Measurements from ENCODE around the gene KATNAL1.
A peak's percentile ranks its signal among the peaks of the same experiment; 100 is the strongest.

The KATNAL1 gene

DNA sequence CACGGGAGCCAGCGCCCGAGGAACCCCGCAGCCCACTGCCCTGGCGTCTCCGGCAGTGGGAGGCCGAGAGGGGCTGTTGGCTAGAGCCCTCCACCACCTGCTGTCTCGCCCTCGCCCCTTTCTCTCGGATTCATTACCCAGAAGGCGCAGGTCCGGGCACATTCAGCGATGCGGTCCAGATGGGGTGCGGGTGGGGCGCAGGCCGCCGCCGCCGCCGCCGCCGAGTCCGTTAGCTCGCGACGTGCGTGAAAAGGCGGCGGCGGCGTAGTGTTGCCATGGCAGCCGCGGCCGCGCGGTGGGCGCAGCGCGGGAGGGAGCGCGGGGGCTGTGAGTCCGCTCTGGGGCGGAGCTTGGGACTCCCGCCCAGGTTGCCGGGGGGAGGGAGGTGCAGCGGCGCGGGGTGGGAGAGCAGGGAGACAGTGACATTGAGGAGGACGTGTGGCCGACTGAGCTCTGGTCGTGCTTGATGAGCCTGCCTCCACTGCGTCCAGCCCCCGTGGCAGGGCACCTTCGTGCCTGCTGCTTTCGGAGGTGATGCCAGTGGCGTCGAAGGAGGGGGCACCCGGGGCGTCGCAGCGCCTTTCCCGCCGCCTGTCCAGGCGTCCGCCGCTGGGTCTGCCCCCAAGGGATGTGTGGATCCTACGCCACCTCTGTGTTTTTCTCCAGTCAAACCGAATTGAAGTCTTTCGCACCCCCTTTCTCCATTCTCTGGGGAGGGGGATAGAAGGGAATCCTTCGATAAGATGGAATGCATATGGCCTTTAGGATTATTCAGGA lies at the start of gene KATNAL1:
TSS of gene KATNAL1 (minus strand) at position 358 of the 777 bp plus-strand sequence. CDS start 23,774 bp downstream, outside the sequence.
- peak; percentile 68 for DNase-seq

DNA sequence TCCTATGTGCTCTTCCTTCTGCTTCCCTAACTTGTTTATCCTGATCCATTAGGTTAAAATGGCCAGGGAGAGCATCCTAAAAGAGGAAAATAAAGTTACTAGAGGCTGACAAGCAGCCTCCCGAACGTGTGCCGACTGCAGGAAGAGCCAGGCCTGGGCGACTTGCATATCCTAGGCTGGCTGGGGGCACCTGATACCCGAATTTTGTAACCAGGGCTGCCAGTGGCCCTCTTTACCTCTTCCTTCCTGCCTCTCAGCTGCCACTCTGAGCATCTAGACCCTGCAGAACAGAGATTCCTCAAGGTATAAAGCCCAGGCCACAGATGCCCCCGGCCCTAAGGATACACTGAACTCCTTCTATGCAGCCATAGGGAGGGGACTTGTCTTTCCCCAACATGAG lies 48.5 kb upstream of the KATNAL1 start:
- DNase-seq, result no peak

- DNase-seq, result no peak
Measured at GRCh38 chr13:30355384-30355699, 48.0 kb upstream of the KATNAL1 start.

DNA sequence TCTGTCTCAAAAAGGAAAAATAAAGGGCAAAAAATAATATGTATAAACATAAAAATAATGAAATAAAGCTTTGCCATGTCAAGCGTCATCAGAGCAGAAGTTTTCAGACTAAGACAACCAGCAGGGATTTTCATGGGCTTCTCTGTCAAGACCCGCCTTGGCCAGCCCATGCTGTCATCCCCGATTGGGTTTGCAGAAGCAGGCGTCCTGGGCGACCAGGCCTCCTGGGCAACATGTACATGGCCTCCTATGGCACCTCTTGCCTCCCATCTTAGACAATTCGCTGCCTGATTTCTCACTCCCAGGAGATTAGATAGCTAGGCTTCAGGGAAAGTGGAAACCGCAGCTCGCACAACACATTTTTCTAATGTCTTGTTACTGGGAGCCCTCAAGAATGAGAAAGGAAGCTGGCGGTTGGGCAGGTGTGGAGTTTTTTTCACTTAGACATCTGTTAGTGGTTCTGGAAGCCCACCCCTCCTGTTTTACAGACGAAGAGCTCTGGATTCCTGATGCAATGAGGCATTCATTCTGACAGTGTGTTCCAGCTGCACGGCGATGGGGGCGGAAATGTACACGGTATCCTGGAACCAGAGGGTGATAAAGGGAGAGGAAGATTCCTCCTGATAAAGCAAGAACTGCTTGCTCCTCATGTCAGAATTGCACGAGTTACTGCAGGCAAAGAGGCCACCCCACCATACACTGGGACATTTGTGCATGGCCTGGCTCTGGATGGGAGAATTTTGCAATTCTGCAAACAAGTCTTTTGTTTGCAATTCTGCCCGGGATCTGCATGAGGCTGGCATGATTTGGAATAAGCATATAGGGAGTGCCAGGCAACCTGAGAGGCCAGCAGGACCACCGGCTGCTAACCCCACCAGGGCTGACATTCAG lies 47.4 kb upstream of the KATNAL1 start:
- peak; percentile 89 for DNase-seq

DNA sequence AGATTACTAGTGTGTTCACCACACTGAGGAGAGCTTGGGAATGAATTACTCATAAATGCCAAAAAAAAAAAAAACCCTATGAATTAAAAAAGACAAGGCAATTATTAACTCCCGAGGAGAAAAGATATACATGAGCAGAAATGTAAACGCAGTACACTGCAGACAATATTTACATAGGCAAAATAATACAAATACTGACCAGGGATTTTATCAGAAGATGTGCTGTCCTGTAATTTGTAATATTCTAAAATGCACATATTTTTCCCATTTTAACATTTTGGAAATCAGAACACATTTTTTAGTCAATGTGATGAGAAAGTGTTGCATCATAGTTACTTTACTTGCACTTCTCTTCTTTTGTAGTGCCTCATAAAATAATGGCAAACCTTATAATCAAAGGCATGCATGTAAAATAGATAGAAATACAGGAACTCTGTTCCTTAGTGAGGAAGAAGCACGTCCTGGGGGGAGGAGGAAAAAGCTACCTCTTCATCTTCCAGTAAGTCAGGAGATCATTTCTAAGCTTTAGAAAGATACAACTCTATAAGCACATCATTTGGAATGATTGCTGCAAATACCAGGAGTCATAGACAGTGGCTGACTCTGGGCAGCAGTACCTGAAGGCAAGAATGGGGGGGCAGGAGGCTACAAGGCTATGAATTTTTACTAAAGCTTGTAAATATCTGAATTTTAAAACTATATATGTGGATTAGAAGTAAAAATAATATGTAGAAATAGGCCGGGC lies 46.3 kb upstream of the KATNAL1 start:
- no peak for DNase-seq

DNA sequence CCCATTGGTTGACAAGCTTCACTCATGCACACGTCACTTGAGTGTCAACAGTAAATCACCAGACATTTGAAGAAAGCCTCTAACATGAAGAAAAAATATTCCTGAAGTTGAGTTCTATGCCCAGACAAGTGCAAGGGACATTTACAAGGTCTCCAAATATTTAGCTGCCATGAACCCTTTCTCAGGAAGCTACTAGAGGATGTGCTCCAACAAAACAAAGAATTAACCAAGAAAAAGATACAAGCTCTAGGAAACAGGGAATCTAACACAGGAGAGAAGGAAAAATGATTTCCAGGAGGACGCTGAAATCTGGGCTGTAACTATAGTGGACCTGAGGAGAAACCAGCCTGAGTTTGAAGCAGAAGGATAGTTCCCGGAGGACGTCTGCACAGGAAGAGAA lies 45.7 kb upstream of the KATNAL1 start:
- DNase-seq, result no peak

DNA sequence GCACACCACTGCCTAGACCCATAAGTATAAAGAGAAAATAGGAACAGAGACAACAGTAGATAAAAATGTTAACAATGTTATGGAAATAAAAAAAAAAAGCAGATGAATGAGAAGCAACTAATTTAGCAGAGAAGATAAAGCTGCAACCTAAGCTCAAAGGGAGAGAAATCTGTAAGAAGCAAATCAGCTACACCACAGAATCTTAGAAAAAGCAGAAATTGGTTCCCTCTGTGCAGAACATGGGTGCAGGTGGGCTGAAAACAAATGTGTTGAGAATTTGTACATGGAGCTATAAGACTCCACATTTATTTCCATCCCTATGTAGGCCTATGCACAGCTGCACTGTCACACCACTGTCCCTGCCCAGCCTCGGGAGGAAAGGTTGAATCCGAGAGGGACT lies 44.8 kb upstream of the KATNAL1 start:
- DNase-seq, result no peak

GRCh38 chr13:30346789-30347167 lies 39.4 kb upstream of the KATNAL1 start:
- DNase-seq, result no peak

DNA sequence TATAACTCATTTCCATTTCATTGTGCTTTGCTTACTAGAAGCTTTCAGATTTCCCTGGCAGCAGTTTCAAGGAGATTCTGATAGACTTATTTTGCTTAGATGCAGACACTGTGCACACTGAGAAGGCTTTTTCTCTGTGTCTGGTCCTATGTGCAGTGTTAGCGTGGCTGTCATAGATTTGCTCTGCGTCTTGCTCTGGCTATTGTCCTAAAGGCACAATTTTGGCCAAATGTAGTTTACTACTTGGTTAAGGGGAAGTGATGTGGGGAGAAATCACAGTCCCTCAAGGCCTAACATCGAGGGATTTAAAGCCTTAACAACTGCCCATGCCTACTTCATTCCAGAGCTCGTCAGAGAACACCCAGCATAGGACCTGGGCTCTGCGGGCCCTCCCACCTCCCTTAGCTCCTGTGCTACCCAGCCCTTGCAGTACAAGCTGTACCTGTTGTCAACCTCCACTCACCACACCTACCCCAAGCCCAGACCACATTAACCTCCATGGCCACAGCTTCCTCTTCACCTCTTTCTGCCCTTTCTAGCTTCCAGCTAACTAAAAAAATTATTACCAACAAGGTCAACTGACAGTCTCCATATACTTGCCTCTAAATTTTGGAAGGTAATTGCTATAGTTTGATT lies 38.9 kb upstream of the KATNAL1 start:
- DNase-seq, result no peak

DNA sequence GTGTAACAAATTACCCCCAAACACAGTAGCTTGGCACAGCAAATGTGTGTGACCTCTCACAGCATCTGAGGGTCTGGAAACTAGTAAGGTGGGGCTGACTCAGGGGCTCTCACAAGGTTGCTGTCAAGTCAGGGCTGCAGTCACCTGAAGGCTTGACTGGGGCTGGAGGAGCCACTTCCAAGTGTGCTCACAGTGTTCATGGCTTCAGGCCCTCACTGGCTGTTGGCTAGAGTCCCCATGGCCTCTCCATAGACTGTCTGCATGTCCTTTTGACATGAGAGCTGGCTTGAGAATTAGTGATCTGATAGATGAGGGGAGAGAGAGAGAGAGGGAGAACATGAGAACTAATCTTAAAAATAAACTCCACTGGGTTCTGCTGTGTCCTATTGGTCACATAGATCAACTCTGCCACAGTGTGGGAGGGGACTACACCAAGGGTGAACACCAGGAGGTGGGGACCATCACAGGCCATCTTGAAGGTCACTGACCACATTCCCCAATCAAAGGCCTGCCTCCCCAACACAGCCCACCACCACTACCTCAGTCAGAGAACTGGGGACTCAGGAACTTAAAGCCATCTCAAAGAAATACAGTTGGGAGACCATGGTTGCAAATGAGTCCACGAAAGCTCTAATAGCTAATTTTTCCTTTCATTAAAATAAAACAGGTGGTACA lies 38.2 kb upstream of the KATNAL1 start:
- DNase-seq, result no peak

DNA sequence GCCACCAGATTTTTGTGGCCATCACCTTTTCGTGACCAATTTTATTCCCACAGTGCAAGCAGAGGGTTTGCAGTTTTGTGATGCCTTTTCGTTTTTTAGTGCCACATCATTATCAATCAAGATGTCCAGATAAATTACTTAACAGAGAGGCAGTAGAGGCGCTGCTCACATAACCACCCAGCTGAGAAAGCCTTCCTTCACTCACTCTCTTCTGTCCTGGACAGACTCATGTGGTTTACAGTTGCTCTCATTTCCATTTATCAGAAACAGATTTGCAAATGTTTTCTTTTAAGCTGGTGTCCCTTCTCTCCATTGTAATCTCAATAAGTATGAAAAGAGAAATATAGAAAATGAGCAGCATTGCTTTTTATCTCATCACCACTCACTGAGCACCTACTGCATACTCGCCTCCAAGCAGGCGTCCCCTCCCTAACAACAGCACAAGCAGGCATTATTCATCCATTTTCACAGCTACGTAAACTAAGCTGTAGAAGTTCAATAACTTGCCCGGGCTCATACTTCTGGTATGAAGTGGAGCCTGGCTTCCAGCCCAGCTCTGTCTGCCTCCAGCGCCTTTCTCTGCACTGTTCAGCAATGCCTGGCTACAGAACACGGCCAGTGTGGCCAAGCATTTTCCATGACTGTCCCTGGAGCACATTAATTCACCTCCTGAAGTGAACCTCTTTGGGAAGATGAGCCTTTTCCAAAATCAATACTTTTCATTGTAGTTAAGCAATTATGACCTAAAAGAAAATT lies 34.6 kb upstream of the KATNAL1 start:
- DNase-seq, result peak; percentile 93

DNA sequence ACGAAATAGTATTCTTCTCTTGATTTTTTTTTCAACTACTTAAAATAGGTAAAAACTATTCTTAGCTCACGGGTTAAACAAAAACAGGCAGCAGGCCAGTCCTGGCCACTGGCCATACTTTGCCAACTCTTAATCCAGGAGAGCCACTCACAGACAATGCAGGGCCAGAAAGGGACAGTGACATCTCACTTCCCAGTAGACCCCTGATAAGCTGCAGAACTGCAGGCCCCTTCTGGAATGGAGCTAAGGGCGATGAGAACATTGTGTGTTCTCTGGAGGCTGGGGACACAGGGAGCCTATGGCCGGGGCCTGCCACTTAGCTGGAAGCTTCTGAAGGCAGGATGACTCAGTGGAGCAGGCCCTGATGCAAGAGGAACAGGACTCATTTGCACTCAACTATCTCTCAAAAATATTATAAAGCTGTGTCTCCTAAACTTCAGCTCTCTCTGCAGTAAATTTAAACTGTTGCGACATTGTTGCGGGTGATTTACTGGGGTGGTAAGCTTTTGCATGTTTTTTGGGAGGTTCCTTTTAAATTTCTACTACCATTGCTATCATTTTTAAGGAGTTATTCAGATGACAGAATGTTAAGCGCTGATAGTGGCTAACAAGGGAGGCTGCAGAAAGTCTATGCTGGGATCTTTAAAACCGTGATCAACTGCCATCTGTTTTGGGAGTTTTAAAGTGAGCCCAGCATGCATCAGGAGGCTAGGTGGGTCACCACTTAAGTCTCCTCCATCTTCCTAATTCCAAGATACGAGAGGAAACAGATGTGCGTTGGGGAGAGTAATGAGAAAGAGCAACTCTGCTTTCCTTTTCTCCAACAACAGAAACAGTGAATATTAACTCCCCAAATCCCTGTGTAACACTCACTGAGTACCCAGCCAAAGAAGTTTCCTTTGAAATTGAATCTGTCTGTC lies 33.2 kb upstream of the KATNAL1 start:
- peak; percentile 95 for DNase-seq

- DNase-seq, result peak; percentile 39
Measured at GRCh38 chr13:30339738-30340330, 32.5 kb upstream of the KATNAL1 start.

DNA sequence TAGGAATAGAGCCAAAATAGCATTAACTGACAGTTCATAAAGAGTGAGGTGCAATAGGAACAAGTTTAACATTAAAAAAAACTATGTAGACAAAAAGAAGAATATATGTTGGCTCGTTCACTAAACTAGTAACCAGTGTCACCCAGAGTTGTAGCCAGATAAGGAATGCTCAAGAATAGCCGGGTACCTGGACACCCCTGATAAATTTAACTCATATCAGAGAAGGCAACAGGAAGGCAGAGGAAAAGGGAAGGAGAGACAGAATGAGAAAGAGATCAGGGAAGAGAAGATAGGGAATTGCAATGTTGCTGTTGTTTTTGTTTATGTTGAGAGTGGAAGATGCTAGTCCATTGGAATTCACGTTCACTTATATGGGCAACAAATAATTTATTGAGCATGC lies 31.6 kb upstream of the KATNAL1 start:
- no peak for DNase-seq

DNA sequence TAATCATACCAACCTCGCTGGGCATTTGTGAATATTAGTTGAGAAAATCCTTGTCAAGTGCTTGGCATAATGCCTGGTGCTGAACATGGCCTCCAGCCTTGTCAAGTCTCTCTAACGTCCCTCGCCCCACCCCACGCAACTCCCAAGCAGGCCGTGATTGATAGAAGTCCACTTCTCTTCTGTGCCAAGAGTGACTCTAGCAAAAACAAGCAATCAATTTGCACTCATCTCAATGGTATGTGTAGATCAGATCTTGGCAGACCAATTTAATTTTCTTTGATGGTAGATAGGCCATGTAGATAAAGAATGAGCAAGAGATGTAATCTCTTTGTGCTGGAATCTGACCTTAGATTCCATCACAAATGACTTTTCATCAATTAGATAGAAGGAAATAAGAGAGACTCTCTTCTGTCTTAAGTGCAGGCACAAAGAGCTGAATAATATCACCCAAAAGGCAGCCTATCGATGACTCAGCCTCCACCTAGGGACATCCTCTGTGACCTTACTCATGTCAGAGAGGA lies 31.0 kb upstream of the KATNAL1 start:
- DNase-seq, result peak; percentile 73

GRCh38 chr13:30337061-30337610 lies 29.8 kb upstream of the KATNAL1 start:
- no peak for DNase-seq

DNA sequence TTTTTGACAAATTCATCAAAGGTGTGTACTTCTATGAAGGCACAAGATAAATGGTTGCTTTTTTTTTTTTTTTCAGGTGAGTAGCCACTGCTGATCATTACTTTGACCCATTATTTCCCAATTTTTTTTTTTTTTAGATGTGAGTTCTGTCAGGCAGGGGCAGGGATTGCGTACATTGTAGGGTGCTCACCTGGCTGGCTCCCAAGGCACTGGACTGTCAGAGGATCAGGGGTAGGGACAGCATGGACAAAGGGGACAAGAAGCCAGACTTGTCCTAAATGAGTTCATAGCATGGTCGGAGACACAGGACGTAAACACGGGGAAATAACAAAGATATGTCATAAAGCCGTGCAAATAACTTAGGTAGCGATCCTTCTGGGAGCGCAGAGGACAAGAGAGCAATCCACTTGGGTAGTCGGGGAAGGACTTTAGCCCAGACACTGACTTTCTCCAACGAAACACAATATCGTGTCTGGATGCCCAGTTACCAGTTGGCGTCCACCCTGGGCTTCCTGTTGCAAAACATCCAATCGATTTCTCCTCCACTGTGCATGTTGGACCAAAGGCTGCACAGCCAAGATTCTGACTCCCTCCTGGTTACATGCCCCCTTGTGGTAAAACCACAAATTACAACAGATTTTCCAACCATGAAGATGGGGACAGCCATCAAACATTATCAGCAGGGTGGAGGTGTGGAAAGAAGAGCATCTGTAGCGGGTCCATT lies 27.5 kb upstream of the KATNAL1 start:
- no peak for DNase-seq

- DNase-seq, result no peak
Measured at GRCh38 chr13:30333616-30334015, 26.3 kb upstream of the KATNAL1 start.
